ENCODE measurements around the gene MAGI3. TPM values are rescaled to one million over a fixed set of nuclear protein-coding genes. Genes with fewer than 3 reads are reported as not detected.

MAGI3 gene
- total and polyA plus RNA-seq, 2 of the 13 experiments (the other 11 are each of a cell fraction or from before 2014, with no cell fraction given), result 4.0 to 11.8 TPM

DNA sequence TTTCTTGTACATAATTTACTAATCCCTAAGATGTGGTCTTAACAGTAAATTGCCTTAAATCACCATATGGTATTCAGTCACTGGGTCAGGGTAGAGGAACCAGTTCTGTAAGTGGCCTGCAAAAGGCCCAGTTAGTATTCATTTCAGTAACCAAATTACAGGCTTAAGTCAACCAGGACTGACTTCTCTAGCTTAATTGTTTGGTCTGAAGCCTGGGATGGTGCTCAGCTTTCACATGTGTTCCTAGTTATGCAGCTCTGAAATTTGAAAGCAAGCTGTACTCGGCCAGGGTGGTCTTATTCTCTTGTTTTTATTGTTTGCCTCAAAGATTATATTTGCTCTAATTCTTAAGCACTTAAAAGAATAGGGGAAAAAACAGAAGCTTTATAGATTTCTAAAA is 144.6 kb downstream of the MAGI3 start (continued):
- TF ChIP-seq, protein P1, sequence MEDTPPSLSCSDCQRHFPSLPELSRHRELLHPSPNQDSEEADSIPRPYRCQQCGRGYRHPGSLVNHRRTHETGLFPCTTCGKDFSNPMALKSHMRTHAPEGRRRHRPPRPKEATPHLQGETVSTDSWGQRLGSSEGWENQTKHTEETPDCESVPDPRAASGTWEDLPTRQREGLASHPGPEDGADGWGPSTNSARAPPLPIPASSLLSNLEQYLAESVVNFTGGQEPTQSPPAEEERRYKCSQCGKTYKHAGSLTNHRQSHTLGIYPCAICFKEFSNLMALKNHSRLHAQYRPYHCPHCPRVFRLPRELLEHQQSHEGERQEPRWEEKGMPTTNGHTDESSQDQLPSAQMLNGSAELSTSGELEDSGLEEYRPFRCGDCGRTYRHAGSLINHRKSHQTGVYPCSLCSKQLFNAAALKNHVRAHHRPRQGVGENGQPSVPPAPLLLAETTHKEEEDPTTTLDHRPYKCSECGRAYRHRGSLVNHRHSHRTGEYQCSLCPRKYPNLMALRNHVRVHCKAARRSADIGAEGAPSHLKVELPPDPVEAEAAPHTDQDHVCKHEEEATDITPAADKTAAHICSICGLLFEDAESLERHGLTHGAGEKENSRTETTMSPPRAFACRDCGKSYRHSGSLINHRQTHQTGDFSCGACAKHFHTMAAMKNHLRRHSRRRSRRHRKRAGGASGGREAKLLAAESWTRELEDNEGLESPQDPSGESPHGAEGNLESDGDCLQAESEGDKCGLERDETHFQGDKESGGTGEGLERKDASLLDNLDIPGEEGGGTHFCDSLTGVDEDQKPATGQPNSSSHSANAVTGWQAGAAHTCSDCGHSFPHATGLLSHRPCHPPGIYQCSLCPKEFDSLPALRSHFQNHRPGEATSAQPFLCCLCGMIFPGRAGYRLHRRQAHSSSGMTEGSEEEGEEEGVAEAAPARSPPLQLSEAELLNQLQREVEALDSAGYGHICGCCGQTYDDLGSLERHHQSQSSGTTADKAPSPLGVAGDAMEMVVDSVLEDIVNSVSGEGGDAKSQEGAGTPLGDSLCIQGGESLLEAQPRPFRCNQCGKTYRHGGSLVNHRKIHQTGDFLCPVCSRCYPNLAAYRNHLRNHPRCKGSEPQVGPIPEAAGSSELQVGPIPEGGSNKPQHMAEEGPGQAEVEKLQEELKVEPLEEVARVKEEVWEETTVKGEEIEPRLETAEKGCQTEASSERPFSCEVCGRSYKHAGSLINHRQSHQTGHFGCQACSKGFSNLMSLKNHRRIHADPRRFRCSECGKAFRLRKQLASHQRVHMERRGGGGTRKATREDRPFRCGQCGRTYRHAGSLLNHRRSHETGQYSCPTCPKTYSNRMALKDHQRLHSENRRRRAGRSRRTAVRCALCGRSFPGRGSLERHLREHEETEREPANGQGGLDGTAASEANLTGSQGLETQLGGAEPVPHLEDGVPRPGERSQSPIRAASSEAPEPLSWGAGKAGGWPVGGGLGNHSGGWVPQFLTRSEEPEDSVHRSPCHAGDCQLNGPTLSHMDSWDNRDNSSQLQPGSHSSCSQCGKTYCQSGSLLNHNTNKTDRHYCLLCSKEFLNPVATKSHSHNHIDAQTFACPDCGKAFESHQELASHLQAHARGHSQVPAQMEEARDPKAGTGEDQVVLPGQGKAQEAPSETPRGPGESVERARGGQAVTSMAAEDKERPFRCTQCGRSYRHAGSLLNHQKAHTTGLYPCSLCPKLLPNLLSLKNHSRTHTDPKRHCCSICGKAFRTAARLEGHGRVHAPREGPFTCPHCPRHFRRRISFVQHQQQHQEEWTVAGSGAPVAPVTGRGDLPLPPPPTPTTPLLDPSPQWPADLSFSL (CRISPR knock-in tag; IDR thresholded peaks at IDR 0.05), result no peak

DNA sequence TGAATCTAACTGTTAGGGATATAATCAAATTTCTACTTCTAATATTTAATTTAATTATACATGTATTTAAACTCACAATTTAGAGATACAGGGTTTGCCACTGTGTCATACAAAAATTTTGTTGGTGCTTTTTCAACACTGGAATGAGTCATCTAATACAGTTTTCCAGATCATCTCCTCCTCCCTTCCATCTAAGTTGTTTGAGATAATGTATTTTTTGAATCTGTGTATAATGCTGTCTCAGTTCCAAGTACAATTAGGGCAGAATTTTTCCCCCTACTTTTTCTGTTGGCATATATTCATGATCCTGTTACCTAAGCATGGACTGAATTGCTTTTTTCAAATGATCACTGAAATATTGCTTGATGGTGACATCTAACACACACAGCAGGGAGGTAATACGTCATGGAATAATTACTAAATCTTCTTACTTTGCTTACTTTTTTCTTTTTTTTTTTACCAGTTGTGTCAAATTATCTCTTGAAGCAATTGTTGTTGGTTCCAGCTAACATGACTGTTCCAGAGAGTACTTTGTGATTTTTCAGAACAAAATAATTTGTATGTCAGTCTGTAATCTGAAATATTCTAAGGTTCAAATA is 146.0 kb downstream of the MAGI3 start:
- CTCF ChIA-PET (ENCODE audit: low intra/inter-chr PET ratio, low total read pairs), result no interaction called here
- Histone ChIP-seq H3K4me1 (ENCODE audit: insufficient read depth, low read length) (peaks cover 14% of the 10 kb centered on the region), H3K9me3 (ENCODE audit: low read length) (no peaks in the 10 kb centered on the region), H3K36me3 (replicated peaks in 1 of 2; ENCODE audit: control insufficient read depth in 1 of 2, insufficient read depth in 2 of 2, low read length in 2 of 2) (no peaks in the 10 kb centered on the region), H3K27ac (ENCODE audit: extremely low read length, insufficient read depth, low read length) (no peak overlapping the region), H2AFZ (ENCODE audit: low read length) (no peak overlapping the region), H3K9ac (ENCODE audit: insufficient read depth, low read depth, low read length) (no peak overlapping the region), H4K20me1 (ENCODE audit: insufficient read depth, low read length) (no peaks in the 10 kb centered on the region), H3K4me3 (replicated peaks in 1 of 3; ENCODE audit: insufficient read depth in 1 of 3, low read depth in 2 of 3, low read length in 3 of 3) (no peak overlapping the region), H3K27me3 (ENCODE audit: control insufficient read depth in 1 of 2, insufficient read depth in 2 of 2, low read length in 2 of 2) (no peaks in the 10 kb centered on the region), H3K4me2 (ENCODE audit: low read depth, low read length) (no peak overlapping the region), H3K79me2 (ENCODE audit: insufficient read depth, low read length) (no peaks in the 10 kb centered on the region)
- no peak for FAIRE-seq
- no TSS peak for BruUV-seq (replicated peaks)
- TF ChIP-seq ZKSCAN1 (IDR thresholded peaks at IDR 0.05; ENCODE audit: low read length) (no peak), ZNF839 (CRISPR knock-in tag; IDR thresholded peaks at IDR 0.05; ENCODE audit: borderline replicate concordance) (no peak), ZNF792 (CRISPR knock-in tag; IDR thresholded peaks at IDR 0.05) (no peak), MED8 (CRISPR knock-in tag; IDR thresholded peaks at IDR 0.05; ENCODE audit: insufficient replicate concordance) (no peak), ZNF160 (CRISPR knock-in tag; IDR thresholded peaks at IDR 0.05) (no peak), FOXK1 (CRISPR knock-in tag; IDR thresholded peaks at IDR 0.05; ENCODE audit: borderline replicate concordance, low read depth) (no peak)
- 97% methylated on average over 1 of the region's 1 CpG for WGBS (ENCODE audit: low lambda C conversion rate)
- POLR2A ChIA-PET, result no interaction called here
- no peak for ATAC-seq
- in situ Hi-C loops (cut with HindIII; ENCODE audit: extremely low pct_ligation_motif_present, low pct_unique_long_range_greater_than_20kb) (no loop called here), intact Hi-C loops (cut with micrococcal nuclease; ENCODE audit: unreplicated experiment) (no loop called here)
- DNase-seq (ENCODE audit: low spot score), result no peak
